GM12891 (cell line): ENCODE measurements around the gene CTSV.
"Not testable (repeated sequence)": the region's sequence is repeated elsewhere in the genome, so short reads cannot be mapped to it uniquely, and the experiment has no call there.

Experiments
- DNase-seq: peaks from one replicate; pipeline ENCODE4 v3.0.0; 2011; ENCODE audit warnings: low spot score; ENCODE audit not compliant: insufficient read length
- FAIRE-seq: peaks from 2 replicates; lab custom pipeline; 2011; peaks lifted over from hg19 to GRCh38; lab: Jason Lieb, UNC
- POLR2A ChIP-seq: IDR thresholded peaks from 2 replicates; pipeline ENCODE4 v1.6.1; 2011; ENCODE audit warnings: low read depth, low read length, control low read depth
- SPI1 ChIP-seq: IDR thresholded peaks from 2 replicates; pipeline ENCODE4 v1.6.1; 2011; ENCODE audit warnings: low read depth, low read length, control low read depth

Gene CTSV

DNA sequence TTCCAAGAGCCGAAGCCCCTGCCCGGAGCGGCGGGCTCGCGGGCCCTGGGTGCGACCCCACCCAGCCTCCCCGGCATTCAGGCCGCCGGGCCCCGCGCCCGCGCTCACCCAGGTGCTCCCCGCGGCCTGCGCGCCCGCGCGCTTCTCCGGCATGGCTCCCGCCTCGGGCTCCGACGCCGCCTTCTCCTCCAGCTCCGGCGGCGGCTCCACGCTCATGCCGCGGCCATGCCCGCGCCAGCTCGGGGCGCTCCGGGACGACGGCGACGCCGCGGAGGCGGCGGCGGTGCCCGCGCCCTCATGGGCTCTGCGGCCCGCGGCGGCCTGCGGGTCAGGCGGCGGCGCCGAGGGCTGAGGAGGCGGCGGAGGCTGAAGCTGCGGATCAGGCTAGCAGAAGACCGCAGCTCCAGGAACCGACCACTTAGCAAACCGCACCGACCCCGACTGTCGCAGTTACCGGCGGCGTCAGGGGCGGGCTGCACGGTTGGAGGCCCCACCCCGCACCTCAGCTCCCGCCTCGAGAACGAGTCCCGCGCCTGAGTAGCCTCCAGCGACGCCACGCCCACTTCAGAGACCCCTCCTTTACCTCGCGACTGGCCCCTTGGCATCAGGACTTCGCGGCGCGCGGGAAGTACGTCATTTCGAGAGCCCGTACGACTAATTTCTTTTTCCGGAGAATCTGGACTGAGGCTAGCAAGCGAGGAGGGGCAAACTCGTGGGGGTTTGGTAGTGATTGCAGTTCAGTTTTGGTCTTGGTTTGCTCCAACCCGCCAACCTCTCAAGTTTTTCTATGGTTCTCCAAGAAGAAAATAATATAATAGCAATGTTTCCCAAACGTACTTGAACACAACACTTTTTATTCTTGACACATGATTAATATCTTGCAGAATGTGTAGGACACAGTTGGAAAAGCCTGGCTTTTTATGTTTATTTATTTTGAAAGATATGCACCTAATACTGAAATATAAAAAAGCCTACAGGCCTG lies 25.5 kb downstream of the CTSV start:
- FAIRE-seq (peak; percentile 98), DNase-seq (peak; percentile 24)
- peak; percentile 47; the same call in 1 of the 2 replicates for TF ChIP-seq POLR2A

DNA sequence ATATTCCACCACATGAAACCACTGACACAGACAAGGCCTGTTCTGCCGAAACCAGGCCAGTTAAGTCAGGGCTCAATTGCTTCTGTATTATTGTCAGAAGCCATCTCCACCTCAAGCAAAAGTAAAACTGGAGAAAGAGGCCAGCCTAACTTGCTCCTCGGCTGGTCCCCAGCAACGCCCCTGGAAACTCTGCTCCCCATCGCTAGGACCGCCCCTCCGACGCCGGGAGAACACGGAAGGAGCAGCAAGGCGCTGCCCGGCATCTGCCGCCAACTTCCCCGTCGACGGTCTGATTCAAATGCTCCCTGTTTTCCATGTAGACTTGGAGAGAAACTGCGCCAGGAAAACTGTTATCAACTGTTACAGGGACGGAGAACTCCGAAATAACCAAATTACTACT lies 26.3 kb downstream of the CTSV start:
- DNase-seq: not testable (repeated sequence)
- peak; percentile 96 for FAIRE-seq

DNA sequence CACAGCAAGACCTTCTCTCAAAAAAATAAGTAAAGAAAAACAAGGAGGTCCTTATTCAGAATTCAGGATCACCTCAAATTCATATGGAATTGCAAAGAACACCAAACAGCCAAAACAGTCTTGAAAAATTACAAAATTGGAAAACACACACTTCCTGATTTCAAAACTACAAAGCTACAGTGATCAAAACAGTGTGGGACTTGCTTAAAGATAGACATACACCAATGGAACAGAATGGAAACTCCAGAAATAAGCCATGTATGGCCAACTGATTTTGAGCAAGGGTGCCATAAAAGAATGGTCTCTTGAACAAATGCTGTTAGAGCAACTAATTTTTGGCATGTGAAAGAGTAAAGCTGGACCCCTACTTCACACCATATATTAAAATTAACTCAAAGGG lies 36.7 kb downstream of the CTSV start:
- DNase-seq, FAIRE-seq: not testable (repeated sequence)

DNA sequence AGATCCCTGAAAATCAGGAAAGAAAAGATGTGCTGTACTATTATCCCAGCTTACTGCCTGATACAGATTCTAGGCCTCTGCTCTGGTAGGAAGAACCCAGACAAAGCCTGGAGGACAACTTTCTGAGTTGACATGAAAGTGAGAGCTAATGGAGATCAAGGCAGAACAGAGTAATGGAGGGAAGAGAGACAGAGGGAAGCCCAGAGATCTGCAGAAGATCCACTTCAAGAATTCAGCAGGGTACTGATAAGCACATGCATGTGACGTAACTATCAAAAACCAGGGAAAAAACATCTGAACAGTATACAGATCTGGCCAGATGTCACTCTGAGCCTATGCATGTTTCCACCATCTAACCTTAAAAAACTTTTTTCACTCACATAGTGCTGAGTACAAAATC lies 37.6 kb downstream of the CTSV start:
- FAIRE-seq, DNase-seq: not testable (repeated sequence)

DNA sequence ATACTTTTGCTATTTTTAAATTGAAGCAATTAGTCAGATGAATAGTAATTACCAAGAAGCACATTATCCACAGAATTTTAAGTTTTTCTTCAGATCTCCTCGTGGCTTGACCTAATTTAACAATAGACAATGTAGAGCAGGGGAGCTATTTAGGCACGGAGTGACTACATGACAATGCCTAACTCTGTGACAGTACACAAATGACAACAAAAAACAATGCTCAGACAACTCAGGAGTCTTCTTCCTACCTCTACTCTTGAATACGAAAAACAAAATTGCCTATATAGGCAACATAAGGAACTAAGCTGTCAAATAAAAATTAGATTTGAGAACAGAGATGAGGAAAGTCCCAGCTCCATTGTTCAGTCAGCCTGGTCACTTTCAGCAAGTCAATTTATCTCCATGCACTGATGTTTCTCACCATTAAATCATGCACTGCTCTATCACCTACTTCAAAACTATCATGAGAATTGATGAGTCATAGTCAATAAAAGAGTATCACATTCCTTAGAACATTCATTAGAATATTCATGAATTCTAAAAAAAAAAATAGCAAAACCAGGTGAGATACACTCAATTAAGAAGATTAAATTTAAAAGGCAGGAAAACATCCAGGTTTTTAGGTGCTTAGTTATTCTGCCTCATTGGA lies 38.7 kb downstream of the CTSV start:
- FAIRE-seq: peak; percentile 58
- not testable (repeated sequence) for DNase-seq

DNA sequence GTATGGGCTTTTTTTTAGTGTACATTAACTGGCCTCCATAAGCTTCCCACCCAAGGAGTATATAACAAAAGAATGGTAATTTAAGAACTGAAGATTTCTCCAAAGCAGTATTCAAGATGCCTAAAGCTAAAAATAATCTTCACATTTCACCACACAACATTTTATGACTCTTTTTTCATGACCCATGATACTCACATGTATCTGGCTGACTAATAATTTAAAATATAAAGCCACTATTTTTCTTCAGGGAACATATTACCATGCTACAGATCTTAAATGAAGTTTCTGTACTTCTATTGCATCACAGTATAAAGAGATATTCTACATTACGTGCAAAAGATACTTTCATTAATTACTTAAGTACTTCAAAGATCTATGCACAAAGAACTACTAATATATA lies 39.2 kb downstream of the CTSV start:
- not testable (repeated sequence) for DNase-seq, FAIRE-seq

DNA sequence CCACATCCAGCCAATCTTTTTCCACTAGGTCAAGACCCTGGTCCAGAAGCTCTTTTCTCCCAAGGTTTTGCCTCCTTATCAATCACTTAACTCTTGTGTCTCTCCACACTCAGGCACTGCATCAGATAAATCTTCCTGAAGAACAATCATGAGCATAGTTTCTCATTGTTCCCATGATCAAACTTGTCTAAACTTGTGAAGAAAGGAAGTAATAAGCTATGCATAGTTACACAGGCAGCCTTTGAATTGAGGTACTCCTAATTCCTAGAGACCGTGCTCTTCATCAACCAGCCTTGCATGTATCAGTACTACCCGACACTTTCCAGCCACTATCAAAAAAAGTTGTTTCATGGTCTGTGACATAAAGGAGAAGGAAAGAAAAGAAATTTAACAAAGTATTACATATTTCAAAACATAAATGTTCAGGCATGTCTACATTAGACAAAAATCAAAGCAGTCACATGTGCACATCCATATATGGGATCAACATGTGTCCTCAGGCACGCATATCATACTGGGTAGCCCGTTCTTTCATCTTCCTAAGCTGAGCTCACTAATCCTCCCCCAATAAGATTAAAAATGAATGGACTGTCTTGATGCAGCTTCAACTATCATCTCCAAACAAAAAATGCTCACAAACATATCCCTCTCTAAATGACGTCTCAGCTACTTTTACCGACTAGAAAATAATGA lies 41.8 kb downstream of the CTSV start:
- peak; percentile 51 for FAIRE-seq
- not testable (repeated sequence) for DNase-seq

DNA sequence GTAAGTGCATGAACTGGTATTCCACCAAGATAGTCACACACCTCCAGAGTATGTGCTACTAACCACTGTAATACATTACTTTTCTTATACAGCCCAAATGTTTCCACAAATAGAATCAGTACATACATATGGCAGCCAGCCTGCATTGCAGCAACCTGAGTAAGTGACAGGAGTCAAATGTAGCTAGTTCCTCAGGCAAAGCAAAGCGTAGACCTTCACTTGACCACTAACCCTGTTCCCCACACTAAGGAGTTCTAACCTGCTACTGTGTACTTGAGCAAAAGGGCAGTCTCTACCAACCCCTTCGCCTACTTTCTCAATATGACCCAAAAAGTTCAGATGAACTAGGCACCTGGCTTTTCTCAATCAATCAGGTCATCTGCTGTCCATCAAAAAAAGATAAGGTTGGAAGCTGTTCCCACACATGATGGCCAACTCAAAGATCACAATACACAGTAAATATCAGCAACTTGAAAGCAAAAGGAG lies 44.4 kb downstream of the CTSV start:
- peak; percentile 85 for FAIRE-seq
- not testable (repeated sequence) for DNase-seq

DNA sequence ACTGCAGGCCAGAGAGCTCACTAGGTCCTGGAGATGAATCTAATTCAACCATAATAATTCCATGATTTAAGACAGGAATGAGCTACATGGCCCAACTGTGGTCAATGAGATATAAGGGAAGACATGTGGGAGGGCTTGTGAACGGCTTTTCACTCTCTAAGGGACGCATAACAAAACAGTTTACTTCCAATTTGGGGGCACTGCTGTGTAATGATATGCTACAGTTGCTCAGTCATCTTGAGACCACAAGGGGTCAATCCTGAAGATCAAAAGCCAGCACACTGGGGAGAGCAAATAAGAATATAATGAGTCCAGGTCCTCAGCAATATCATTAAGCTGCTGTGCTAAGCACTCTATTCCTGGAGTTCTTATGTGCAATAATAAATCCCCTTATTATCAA lies 46.6 kb downstream of the CTSV start:
- FAIRE-seq, DNase-seq: not testable (repeated sequence)

DNA sequence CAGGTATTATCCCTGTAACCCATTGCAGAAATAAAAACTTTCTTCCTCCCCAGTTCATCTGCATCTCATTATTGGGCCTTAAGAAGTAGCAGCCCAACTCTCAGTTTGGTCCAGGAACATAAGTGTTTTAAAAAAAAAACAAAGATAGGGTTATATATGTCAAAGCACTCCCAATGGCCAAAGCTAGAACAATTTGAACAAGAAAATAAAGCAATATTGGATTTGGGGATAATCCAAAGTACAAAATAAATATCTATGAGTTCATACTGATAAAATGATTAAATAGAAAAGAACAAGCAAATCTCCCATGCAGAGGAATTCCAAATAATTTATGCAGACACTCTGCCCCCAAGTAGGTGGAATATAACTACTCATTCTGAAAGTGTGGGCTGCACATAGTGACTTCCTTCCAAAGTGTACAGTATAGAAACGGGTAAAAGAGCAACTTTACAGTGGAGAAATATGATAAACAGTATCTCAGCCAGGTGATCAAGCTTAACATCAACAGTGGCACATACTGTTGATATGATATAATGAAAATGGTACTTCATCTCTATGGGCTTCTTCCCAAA lies 49.1 kb downstream of the CTSV start:
- DNase-seq: not testable (repeated sequence)
- FAIRE-seq: peak; percentile 81
- TF ChIP-seq SPI1: peak; percentile 20; the same call in 1 of the 2 replicates

DNA sequence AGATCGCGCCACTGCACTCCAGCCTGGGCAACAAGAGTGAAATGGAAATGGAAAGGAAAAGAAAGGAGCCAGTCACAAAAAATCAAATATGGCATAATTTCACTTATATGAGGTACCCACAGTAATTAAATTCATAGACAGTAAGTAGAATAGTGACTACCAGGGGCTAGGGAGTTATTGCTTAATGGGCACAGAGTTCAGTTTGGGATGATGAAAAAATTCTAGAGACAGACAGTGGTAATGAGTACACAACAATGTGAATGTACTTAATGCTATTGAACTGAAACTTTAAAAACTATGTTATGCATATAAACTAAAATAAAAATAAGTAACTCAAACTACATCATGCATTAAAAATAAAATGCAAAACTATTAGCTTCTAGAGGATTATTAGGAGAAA lies 54.1 kb downstream of the CTSV start:
- not testable (repeated sequence) for FAIRE-seq, DNase-seq

DNA sequence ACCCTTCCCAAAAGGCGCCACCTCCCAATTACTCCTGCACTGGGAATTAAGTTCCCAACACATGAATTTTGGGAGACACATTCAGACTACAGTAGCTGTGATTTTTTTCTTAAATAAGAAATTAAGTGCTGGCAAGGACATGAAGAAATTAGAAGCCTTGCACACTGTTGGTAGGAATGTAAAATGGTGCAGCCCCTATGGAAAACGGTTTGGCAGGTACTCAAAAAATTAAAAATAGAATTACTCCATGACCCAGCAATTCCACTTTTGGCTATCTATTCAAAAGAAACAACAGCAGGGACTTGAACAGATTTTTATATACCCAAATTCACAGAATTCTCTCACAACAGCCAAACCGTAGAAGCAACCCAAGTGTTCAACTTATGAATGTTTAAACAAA lies 54.8 kb downstream of the CTSV start:
- not testable (repeated sequence) for FAIRE-seq, DNase-seq

DNA sequence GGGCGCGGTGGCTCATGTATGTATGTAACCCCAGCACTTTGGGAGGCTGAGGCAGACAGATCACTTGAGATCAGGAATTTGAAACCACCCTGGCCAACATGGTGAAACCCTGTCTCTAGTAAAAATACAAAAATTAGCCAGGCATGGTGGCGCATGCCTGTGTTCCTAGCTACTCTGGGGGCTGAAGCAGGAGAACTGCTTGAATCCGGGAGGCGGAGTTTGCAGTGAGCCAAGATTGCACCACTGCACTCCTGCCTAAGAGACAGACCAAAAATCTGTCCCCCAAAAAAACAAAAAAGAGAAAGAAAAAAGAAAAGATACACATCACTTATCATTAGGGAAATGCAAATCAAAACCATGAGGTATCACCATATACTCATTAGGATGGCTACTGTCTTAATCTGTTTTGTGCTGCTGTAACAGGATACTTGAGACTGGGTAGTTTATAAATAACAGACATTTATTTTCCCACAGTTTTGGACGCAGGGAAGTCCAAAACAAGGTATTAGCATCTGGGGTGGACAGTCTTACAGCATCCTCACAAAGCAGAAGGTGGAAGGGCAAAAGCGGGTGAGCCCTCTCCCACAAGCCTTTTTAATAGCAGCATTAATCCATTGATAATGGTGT lies 55.3 kb downstream of the CTSV start:
- not testable (repeated sequence) for DNase-seq, FAIRE-seq
